LNCAP (cell line): ENCODE results near the gene NUP214.

ENCODE experiments used
- CTCF ChIP-seq: fragments of 450-650 bp; IDR thresholded peaks from 2 replicates; pipeline ENCODE4 v1.5.1; 2017; ENCODE audit warnings: mild to moderate bottlenecking

The NUP214 gene

GRCh38 chr9:131266266-131267229, 141.2 kb downstream of the NUP214 start:
- TF ChIP-seq CTCF: no peak

- TF ChIP-seq CTCF: no peak
These were observed 145.0 kb downstream of the NUP214 start for GRCh38 chr9:131270171-131271015.

- TF ChIP-seq CTCF: no peak
These were observed 146.1 kb downstream of the NUP214 start for GRCh38 chr9:131271506-131271931.

DNA sequence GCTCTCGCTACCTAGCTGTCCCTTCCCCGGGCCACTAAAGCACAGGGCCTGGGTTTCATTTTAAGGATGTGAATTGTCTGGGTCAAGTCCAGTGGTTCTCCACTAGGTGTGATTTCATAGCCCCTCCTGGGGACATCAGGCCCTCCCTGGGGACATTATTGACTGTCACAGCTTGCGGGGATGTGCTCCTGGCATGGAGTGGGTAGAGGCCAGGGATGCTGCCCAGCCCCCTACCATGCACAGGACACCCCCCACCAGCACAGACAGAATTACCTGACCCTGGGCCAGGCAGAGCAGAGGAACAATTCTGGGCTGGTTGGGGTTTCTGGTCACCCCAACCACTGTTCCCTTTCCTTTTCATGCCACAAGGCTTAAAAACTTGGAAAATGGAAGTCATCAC, 146.8 kb downstream of the NUP214 start:
- TF ChIP-seq CTCF: no peak

DNA sequence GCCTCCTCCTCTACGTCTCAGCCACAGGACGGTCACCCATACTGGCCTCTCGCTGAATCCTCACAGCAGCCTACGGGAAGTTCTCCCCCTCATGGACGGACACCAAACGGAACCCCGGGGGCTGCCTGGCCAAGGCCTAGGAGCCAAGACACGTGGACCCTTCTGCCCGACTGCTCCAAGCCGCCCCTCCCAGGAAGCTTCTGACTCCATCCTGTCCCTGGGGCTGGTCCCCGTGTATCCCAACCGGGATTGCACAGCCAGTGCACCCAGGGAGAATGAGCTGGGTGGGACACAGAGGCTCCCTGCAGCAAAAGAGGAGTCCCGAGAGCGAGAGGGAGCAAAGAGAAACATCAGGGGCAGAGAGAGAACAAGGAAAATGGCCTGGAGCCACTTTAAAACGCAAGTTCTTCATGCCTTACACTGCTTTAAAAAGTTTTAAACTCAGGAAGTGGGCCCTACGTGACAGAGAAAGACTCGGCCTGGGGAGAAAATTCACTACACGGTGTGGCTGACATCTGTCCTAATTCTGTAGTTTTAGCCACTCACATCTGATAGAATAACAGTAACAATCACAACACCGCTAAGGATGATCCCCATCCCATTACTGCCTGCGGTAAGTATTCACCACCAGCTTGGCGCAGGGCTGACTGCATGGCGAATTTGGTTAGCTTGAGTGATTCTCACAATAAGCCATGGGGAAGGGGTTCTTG, 147.9 kb downstream of the NUP214 start:
- TF ChIP-seq CTCF: no peak

- TF ChIP-seq CTCF: no peak
These were observed 148.7 kb downstream of the NUP214 start for GRCh38 chr9:131273856-131274673.
